Ramos (cell line): ENCODE data around the gene PDE6A.
"Not testable (repeated sequence)": the region's sequence is repeated elsewhere in the genome, so short reads cannot be mapped to it uniquely, and the experiment has no call there.

Experiments used
- in situ Hi-C: fragments of 300-500 bp; cut with MboI; formaldehyde crosslinking; loops from one replicate; pipeline ENCODE4 v1.14.3; 2022; ENCODE audit warnings: low sequenced_read_pairs; ENCODE audit not compliant: unreplicated experiment

The PDE6A gene

DNA sequence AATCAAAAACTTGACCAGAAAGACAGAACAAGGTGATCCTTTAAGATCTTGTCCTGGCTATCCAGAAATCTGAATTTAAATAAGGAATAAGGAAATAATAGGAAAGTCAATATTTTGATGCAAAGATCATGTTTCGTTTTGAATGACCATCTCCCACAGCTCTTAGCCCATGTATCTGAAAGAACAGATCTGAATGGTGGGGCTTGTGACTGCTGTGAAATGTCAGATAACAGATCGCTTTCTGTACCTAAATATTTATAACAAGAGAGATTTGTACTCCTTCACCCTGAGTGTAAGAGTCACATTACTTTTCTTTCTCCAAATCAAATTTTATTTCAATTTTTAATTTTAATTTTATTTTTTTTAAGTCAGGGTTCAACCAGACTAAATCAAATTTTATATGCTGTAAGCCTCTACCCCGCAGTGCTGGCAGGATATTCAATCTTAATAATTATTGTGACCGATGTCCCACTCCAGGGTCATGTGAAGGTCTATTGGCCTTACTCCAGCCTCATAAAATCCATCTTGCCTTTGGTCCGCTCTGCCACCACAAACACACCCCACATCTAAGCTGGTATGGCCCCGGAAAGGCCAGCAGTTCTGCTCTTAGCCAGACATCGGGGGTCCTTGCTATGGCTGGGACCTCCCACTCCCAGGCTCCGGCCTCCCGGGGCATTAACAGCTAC lies 9.0 kb upstream of the PDE6A start:
- in situ Hi-C loops, result no loop called here

DNA sequence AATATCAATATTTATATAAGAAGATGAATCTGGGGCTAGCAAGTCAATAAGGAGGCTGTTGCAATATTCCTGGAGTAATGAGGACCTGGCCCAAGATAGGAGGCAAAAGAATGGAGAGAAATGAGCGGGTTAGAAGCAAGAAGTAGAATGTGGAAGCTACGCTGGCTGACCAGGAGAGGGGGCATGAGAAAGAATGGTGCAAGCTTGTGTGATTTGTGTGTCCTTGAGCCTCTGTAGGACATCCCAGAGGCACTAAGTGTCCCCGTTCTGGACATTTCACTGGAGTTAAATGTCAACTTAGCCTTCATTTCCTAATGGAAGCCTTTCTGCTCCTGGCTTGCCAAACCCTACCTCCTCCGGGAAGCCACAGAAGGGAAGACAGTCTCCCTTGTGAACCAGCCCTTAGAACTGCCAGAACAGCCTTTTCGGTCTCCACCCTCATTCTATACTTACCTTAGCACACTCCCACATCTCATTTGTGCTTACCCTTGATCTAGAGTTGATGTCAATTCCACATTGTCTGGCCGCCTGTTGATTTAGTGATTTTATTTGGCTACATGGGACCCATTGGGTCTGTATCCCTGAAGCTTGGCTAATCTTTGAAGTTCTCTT lies 6.7 kb upstream of the PDE6A start:
- in situ Hi-C loops, result no loop called here

DNA sequence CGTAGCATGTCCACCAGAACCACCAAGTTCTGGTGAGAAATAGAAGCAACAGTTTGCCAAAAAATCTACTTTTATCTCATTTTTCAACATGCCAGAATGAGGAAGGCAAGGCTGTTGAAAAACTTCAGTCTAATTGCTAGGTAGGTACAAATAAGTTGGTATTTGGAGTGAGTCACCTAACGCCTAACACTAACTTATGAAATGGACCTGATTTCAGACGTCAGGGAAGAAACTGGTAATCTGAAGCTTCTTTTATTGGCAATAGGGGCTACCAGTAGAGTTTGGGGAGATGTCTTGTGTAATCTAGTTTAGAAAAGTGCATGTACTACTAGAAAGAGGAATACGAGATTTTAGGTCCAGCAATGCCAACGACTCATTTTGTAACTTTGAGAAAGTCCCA lies 4.4 kb upstream of the PDE6A start:
- in situ Hi-C loops, result no loop called here

DNA sequence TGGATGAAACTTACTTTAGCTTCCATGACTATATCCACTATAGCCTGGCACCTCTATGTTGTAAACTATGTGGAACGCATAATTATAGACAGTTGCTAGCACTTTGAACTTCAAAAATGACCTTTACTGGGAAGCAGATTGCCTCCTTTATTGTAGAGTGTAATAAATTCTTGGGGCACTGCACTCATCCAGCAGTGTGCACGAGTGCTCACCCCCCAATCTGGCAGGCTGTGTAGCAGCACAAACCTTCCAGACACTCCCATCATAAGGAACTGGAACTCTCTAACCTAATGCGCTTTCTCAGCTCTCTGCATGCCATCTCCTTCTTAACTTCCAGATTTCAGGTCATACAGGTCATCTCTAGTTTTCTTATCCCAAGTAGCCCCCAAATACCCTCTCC lies 1.5 kb upstream of the PDE6A start:
- in situ Hi-C loops, result no loop called here

DNA sequence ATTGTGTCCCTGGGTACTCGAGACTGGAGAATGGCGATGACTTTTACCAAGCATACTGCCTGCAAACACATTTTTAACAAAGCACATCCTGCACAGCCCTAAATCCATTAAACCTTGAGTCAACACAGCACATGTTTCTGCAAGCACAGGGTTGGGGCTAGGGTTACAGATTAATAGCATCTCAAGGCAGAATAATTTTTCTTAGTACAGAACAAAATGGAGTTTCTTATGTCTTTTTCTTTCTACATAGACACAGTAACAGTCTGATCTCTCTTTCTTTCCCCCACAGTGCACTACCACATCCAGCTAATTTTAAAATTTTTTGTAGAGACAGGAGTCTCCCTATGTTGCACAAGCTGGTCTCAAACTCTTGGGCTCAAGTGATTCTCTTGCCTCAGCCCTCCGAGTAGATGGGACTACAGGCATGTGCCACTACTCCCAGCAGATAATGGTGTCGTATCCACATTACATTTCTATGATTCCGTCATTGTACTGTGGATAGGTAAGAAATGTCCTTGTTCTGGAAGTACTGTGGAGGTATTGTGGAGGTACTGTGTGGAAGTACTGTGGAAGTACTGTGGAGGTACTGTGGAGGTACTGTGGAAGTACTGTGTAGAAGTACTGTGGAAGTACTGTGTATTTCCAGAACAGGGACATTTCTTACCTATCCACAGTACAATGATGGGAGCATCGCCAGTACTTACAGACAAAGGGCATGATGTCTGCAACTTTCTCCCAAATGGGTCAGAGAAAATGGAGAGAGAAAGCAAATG lies 1.2 kb downstream of the PDE6A start:
- in situ Hi-C loops, result not testable (repeated sequence)

DNA sequence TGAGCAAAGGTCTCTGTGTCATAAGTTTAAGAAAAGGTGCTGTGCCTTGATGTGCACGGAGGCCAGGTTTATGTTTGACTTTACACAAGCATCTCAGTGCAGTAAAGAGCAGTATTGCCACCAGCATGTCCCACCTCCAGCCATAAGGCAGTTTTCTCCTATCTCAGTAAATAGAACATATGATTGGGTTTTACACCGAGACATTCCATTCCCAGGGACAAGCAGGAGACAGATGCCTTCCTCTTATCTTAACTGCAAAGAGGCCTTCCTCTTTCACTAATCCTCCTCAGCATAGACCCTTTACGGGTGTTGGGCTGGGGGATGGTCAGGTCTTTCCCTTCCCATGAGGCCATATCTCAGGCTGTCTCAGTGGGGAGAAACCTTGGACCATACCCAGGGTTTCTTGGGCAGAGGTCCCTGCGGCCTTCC lies 1.8 kb downstream of the PDE6A start:
- in situ Hi-C loops, result not testable (repeated sequence)

DNA sequence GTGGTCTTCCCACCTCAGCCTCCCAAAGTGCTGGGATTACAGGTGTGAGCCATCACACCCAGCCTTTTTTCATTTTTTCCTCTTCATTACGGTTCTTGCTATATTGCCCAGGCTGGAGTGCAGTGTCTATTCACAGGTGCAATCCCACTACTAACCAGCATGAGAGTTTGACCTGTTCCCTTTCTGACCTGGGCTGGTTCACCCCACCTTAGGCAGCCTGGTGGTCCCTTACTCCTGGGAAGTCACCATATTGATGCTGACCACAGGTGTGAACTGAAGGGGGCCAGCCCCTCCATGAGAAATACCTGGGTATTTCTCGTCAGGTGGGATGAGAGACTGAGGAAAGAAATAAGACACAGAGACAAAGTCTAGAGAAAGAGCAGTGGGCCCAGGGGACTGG lies 2.4 kb downstream of the PDE6A start:
- in situ Hi-C loops, result no loop called here

DNA sequence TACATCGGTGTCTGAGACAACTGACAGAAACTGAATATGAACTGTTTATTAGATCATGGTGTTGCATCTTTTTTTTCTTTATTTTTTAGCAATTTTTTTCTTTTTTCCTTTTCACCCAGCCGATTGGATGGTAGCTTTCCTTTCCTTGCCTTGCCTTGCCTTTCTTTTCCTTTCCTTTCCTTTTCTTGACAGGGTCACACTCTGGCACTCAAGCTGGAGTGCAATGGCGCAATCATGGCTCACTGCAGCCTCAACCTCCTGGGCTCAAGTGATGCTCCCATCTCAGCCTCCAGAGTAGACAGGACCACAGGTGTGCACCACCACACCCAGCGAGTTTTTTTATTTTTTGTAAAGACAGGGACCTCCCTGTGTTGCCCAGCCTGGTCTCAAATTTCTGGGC lies 2.8 kb downstream of the PDE6A start:
- in situ Hi-C loops, result no loop called here

DNA sequence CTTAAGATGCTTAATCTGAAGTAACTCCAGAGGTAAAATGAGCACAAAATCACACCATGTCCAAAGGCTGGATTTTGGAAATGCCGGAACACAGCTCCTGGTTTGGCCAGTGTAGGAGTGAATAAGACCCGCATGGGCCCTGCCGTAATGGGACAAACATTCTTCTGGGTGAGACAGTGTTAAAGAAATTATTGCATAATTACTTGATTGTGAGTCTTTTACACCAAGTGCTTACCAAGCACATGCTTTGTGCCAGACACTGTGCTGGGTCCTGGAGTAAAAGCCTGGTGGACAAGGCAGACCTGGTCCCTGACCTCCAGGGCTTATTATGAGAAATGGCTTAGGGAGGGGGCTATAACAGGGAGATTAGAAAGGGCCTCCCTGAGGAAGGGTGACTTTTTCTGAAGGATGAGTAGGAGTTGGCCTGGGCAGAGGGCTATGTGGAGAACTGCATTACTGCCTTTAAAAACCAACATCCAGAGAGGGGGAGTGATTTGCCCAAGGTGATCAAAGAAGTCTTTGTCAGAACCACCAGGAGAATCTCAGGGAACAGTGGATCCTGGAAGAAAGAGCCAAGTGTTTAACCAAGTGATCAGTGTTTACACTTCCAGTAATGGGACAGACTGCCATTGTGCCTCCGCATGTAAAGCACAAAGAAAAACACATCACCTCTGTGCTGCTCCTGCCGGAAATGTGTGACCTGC lies 3.5 kb downstream of the PDE6A start:
- in situ Hi-C loops, result no loop called here

DNA sequence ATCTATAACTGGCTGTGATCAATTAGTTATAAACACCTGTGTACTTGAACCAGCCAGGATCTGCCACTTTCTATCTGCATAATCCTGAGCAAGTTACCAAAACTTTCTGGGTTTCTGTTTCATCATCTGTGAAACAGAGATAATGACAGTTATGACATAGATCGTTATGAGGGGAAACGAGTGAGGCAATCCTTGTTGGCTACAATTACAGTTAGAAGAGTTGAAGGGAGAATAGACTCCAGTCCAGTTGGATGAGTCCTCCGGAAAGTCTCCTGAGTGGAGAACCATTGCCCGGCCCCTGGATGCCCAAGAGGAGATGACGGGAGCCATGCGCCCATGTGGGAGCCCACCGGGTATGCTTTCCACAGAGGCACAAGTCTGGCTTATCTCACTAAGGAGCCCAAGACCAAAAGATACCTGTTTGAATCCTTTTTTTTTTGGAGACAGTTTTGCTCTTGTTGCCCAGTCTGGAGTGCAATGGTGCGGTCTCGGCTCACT lies 4.5 kb downstream of the PDE6A start:
- in situ Hi-C loops, result no loop called here

DNA sequence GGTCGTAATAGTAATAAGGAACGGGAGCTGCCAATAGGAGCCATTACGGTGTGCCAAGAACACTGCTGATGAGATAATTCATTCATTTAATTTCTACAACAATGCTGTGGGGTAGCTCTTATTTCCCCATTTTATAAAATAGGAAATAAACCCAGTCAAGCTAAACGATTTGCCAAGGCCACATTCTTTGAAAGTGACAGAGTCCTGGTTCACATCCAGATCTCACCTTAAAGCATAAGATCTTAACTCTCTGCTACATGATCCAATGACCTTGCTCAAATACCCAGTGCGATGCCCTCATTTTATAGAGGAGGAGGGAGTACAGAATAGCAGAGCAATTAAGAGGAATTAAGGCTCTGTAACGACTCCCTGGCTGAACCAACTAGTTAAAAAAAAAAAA lies 5.0 kb downstream of the PDE6A start:
- in situ Hi-C loops, result no loop called here

DNA sequence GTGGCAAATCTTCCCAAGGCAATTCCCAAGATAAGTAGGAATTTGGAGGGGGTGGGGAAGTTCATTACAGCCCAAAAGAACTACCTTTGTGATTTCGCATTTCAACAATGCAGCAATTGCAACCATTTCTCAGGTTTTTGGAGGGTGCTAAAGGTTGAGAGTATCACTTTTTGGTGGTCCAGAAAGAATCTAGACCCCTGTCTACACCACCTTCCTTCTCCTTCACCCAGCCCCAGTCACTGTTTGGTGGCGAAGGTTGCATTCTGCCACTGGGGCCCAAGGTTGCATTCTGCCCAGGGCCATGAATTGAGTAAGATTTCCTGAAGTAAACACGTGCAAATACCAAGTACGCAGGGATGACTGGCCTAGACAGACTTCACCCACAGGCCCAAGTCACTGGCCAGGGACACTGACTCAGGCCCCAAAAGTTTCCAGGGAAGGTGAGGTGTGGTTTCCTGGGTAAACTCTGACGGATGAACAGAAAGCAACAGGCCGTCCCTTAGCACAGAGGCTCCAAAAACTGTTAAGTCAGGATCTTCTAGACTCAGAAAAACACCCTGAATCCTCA lies 5.7 kb downstream of the PDE6A start:
- in situ Hi-C loops, result no loop called here

DNA sequence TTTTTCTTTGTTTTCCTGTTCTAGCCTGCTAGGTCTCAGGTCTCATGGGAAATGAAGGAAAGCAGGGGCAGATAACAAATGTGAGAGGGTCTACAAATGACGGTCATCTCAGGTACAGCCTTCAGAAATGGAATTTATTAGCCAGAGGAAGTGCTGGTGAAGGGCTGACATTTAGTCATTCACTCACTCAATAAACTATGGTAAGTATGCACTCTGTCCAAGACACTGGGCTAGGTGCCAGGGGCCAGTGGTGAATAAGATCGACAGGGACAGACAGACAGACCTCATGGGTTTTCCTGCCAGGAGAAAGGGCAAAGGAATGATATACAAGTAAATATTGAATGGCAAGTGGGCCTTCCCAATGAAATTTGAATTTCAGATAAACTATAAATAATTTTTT lies 6.3 kb downstream of the PDE6A start:
- in situ Hi-C loops, result no loop called here

DNA sequence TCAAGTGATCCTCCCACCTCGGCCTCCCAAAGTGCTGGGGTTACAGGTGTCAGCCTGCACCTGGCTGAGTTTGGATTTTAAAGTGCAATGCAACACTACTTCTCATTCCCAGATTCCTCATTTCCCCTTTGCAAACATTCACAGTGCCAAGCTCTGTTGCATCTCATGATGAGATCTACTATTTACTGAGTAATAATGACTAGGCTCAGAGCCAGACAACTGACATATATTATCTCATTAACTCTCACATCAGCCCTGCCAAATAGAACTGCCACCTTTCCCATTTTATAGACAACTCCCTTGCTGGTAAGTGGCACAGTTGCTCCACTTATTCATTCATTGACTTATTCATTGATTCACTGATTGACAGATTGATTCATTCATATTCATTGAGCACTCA lies 7.0 kb downstream of the PDE6A start:
- in situ Hi-C loops, result no loop called here

DNA sequence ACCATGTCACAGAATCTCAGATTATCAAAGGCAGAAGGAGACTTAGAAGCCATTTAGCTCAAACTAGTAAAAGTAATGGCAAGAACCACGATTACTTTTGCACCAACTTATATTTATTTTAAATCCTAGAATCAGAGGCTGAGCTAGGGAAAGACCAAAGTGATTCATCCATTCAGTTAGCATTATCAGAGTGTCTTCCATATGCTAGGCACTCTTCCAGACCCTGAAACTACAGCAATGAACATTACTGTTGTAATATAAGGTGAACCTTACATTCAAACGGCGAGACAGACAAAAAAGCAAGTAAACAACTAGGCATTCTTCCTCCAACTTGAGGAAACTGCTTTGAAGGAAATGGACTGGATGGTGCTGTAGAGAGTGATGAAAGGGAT lies 7.9 kb downstream of the PDE6A start:
- in situ Hi-C loops, result no loop called here

DNA sequence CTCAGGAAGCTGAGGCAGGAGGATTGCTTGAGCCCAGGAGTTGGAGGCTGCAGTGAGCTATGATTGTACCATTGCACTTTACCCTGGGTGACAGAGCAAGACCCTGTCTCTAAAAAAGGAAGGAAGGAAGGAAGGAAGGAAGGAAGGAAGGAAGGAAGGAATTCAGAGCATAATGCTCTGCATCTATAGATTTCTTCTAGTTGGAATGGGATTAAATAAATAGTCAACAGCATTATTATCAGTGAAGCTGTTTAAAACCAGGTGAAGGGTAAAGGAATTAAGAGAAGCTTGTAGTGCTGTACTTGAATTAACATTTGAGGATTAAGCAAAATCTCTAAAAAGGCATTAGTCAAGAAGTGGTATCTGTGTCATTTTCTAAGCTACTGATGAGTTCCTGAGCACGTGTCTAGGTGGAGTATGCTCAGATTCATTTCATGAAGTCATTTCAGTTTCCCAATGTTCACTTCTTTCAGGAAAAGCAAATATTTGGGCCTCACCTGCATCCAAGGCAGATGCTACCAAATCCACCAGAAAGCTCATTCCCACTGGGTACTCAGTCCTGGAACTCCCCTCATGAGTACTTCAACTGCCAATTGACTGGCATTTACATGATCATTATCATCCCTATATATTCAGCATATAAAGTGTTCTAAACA lies 8.4 kb downstream of the PDE6A start:
- in situ Hi-C loops, result no loop called here

DNA sequence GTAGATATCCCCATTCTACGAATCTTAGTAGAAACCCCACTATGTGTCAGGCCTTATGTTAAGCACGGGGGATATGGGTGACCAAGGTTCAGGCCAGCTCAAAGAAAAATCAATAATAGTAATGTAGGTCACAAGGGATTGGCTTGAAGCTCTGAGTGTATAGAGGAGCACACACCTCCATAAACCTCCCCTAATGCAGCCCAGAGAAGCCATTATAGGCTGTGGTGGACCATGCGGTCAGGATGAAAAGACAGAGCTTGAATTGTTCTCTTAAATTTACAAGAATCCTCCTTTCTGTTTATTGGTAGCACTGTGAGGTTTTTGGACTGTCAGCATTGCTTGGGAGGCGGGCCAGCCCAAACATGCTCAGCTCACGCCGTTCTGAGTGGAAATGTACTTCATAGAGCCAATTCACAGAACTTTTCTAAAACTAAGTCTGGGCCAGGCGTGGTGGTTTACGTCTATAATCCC lies 9.1 kb downstream of the PDE6A start:
- in situ Hi-C loops, result no loop called here

DNA sequence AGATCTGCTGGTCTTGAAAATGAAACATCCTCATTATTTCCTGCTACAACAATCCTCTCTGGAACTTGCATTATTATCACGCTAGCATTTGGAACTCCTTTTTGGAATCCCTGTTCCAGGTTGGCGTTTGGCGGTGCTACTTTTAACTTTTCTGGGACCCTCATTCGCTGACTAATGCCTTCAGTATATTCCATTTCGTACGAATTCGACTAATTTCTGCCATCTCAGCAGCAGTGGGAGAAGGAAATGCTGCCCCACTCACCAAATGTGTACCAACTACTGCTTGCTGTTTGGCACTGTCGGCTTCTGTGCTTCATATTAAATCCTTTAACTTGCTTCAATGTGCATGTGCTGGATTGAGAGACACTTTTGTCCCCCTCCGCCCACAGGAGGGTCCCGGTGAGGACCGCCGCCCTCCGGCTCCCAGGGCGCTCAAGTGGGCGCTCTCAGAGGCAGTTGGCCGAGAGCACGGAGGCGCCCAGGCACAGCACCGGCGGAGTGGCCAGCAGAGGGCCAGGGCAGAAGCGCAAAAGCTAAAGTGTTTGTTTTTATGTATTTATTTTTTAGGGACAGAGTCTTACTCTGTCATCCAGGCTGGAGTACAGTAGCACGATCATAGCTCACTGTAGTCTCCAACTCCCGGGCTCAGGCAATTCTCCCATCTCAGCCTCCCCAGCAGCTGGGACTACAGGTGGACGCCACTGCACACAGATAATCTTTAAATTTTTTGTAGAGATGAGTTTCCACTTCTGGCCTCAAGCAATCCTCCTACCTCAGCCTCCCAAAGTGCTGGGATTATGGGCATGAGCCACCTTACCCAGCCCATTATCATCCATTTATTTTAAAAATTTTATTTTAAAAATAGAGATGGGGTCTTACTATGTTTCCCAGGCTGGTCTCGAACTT lies 11.9 kb downstream of the PDE6A start:
- in situ Hi-C loops, result no loop called here

DNA sequence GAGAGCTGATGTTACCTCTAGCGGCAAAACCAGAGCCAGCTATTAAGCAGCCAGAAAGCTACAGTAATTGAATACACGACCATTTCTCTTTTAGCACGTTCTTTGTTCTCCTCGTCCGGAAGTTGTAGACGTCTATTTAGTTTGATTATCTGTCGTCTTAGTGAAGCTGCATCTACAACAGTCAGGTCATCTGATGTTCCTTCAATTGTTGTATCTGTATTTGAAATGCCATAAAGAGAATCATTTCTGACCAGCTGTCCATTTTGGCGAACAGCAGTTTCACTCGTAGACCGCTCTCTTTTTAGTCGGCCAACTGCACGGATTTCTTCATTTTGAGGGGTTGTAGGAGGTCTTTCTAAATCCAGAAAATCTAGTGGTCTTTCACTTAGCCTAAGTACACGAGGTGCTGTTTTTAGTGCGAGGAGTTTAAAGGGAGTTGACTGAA lies 12.6 kb downstream of the PDE6A start:
- in situ Hi-C loops, result no loop called here
